ENCODE data around the gene TENT5C. TPM values are rescaled to one million over a fixed set of nuclear protein-coding genes. Genes with fewer than 3 reads are reported as not detected.

TENT5C gene
- total and polyA plus RNA-seq, 9 of the 15 experiments (the other 6 are each of a cell fraction or from before 2014, with no cell fraction given) = 1.8 to 7.7 (median 4.0) TPM

GRCh38 chr1:117613969-117614729 lies 8.3 kb downstream of the TENT5C start (continued):
- TF ChIP-seq XRCC3 (IDR thresholded peaks at IDR 0.05) = no peak
- no peak for TF ChIP-seq CBX1 (IDR thresholded peaks at IDR 0.05; ENCODE audit: low read depth)

GRCh38 chr1:117615474-117615873 lies 9.6 kb downstream of the TENT5C start:
- no peak for TF ChIP-seq CC2D1A (IDR thresholded peaks at IDR 0.05)
- no peak for TF ChIP-seq ZNF584 (CRISPR knock-in tag; IDR thresholded peaks at IDR 0.05; ENCODE audit: low read depth)
- TF ChIP-seq MYC (IDR thresholded peaks at IDR 0.05; ENCODE audit: low read depth, low read length) = no peak
- TF ChIP-seq MYC (CRISPR knock-in tag; IDR thresholded peaks at IDR 0.05; ENCODE audit: borderline replicate concordance, low read depth) = no peak
- TF ChIP-seq MXI1 (IDR thresholded peaks at IDR 0.05; ENCODE audit: low read depth, low read length) = no peak
- TF ChIP-seq, protein P1, sequence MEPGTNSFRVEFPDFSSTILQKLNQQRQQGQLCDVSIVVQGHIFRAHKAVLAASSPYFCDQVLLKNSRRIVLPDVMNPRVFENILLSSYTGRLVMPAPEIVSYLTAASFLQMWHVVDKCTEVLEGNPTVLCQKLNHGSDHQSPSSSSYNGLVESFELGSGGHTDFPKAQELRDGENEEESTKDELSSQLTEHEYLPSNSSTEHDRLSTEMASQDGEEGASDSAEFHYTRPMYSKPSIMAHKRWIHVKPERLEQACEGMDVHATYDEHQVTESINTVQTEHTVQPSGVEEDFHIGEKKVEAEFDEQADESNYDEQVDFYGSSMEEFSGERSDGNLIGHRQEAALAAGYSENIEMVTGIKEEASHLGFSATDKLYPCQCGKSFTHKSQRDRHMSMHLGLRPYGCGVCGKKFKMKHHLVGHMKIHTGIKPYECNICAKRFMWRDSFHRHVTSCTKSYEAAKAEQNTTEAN (CRISPR knock-in tag; IDR thresholded peaks at IDR 0.05) = no peak
- TF ChIP-seq OTX1 (CRISPR knock-in tag; IDR thresholded peaks at IDR 0.05) = no peak
- no peak for TF ChIP-seq TAF15 (IDR thresholded peaks at IDR 0.05; ENCODE audit: low read depth, low read length)
- no peaks in the 10 kb centered on the region for H3K9me3 ChIP-seq (replicated peaks; ENCODE audit: control insufficient read depth, insufficient read depth, low read depth, low read length)
- WGBS (ENCODE audit: insufficient coverage, low coverage, missing lambda C conversion rate) = 61% methylated on average over 3 of the region's 3 CpGs
- peaks cover 3% of the 10 kb centered on the region for H3K9me1 ChIP-seq (ENCODE audit: control insufficient read depth, insufficient read depth, low read length)
- no peak for ATAC-seq
- DNase-seq (ENCODE audit: extremely low read depth in 1 of 4, low spot score in 3 of 4) = no peak
- peaks cover 37 to 77% of the 10 kb centered on the region in 2 experiments for H3K4me1 ChIP-seq (replicated peaks in 1 of 2; ENCODE audit: control insufficient read depth in 2 of 2, insufficient read depth in 2 of 2, low read length in 2 of 2)
- H3K9ac ChIP-seq (ENCODE audit: insufficient read depth in 1 of 2, low read depth in 2 of 2, low read length in 2 of 2) = no peak overlapping the region; a peak in 2 of 4 replicates
- intact Hi-C loops (cut with micrococcal nuclease) = no loop called here
- no peaks in the 10 kb centered on the region for H3K27me3 ChIP-seq (ENCODE audit: control insufficient read depth in 2 of 2, insufficient read depth in 2 of 2, low read length in 2 of 2)
- in situ Hi-C loops (cut with MboI) = no loop called here
- no peak overlapping the region for H3K4me2 ChIP-seq (ENCODE audit: insufficient read depth, low read length)
- H3K79me2 ChIP-seq (ENCODE audit: control insufficient read depth, insufficient read depth, low read length) = peaks cover 82% of the 10 kb centered on the region
- ChIA-PET CTCF (ENCODE audit: low intra/inter-chr PET ratio) (no interaction called here), POLR2A (interaction anchor here (0.5 to 24.8 kb wide), 4 partner anchors 3 to 319 kb away, joined by 3 to 383 read pairs (median 193); partner anchors contain the start of gene TENT5C)
- no peak overlapping the region for H2AFZ ChIP-seq (ENCODE audit: low read depth, low read length)
- FAIRE-seq = no peak
- no peak overlapping the region for H3K27ac ChIP-seq (ENCODE audit: extremely low read depth, low read depth, low read length)
- no peaks in the 10 kb centered on the region; the same call in 1 of the 3 replicates for H3K36me3 ChIP-seq (ENCODE audit: control insufficient read depth, insufficient read depth, low read length)
- H4K20me1 ChIP-seq (replicated peaks; ENCODE audit: control insufficient read depth, insufficient read depth, low read length) = peaks cover 12% of the 10 kb centered on the region
- BruUV-seq (replicated peaks) = no TSS peak
- H3K4me3 ChIP-seq = no peak overlapping the region

Data from K562 (cell line).